SU-DHL-6 (cell line): ENCODE measurements around the gene CCDC32.

Experiments used
- H2AFZ ChIP-seq: fragments of 200-600 bp; sonication (generic); 2 replicates; pipeline ENCODE4 v1.6.1; 2014; ENCODE audit warnings: low read depth, mild to moderate bottlenecking, moderate library complexity, mixed read lengths, antibody characterized with exemption, low read length; ENCODE audit not compliant: severe bottlenecking
- H3F3A ChIP-seq: fragments of 200-600 bp; shearing (Covaris generic); 2 replicates; pipeline ENCODE4 v1.6.0; 2016; ENCODE audit warnings: antibody characterized with exemption, mild to moderate bottlenecking; ENCODE audit not compliant: insufficient read depth
- H3K27ac ChIP-seq: fragments of 200-600 bp; sonication (generic); 2 replicates; pipeline ENCODE4 v1.5.1; 2016; ENCODE audit warnings: low read depth, mild to moderate bottlenecking, low read length, moderate library complexity, mixed read lengths
- H3K27me3 ChIP-seq: fragments of 200-600 bp; sonication (generic), shearing (Covaris generic); 2 replicates; pipeline ENCODE4 v1.6.0; 2014; ENCODE audit warnings: mild to moderate bottlenecking, low read length
- H3K36me3 ChIP-seq: fragments of 200-600 bp; sonication (generic); 2 replicates; pipeline ENCODE4 v1.6.1; 2014; ENCODE audit warnings: mild to moderate bottlenecking, low read length, mixed read lengths
- H3K4me2 ChIP-seq: fragments of 300-600, 200-600 bp; shearing (Covaris generic), sonication (generic); 2 replicates; pipeline ENCODE4 v1.6.0; 2014; ENCODE audit warnings: low read length, low read depth, mild to moderate bottlenecking; ENCODE audit not compliant: poor library complexity, severe bottlenecking
- H3K4me3 ChIP-seq: fragments of 200-600 bp; sonication (generic); 2 replicates; pipeline ENCODE4 v1.5.1; 2014; ENCODE audit warnings: antibody characterized with exemption, low read length, mild to moderate bottlenecking, mixed read lengths; ENCODE audit not compliant: insufficient read depth, poor library complexity, severe bottlenecking
- H3K79me2 ChIP-seq: fragments of 200-600 bp; sonication (generic); 2 replicates; pipeline ENCODE4 v1.6.1; 2014; ENCODE audit warnings: mild to moderate bottlenecking, low read length, moderate library complexity; ENCODE audit not compliant: insufficient read depth
- H3K9ac ChIP-seq: fragments of 200-600 bp; sonication (generic); 2 replicates; pipeline ENCODE4 v1.7.0; 2014; ENCODE audit warnings: mild to moderate bottlenecking, low read length
- H3K9me2 ChIP-seq: fragments of 200-600 bp; sonication (generic); replicated peaks from 2 replicates; pipeline ENCODE4 v1.6.1; 2014; ENCODE audit warnings: low read length; ENCODE audit not compliant: insufficient read depth
- H3K9me3 ChIP-seq: fragments of 200-600 bp; sonication (generic); 2 replicates; pipeline ENCODE4 v1.6.1; 2014; ENCODE audit warnings: low read length, mixed read lengths; ENCODE audit not compliant: insufficient read depth
- H4K20me1 ChIP-seq: fragments of 200-600 bp; sonication (generic); 2 replicates; pipeline ENCODE4 v1.6.1; 2014; ENCODE audit warnings: low read depth, mild to moderate bottlenecking, antibody characterized with exemption, low read length, moderate library complexity, mixed read lengths
- EZH2phosphoT487 ChIP-seq: fragments of 200-600 bp; sonication (generic), shearing (Covaris generic); conservative IDR thresholded peaks from 2 replicates; pipeline ENCODE4 v1.6.1; 2018; ENCODE audit warnings: mild to moderate bottlenecking, antibody characterized with exemption, low read length, moderate library complexity, mixed read lengths
- TF ChIP-seq, protein P1 (sequence below): fragments of 200-600 bp; sonication (generic); IDR thresholded peaks from one replicate; pipeline ENCODE4 v1.5.1; 2017; ENCODE audit warnings: antibody characterized with exemption, mild to moderate bottlenecking, low read length, moderate library complexity; ENCODE audit not compliant: insufficient read depth, poor library complexity, severe bottlenecking

Gene CCDC32, protein sequence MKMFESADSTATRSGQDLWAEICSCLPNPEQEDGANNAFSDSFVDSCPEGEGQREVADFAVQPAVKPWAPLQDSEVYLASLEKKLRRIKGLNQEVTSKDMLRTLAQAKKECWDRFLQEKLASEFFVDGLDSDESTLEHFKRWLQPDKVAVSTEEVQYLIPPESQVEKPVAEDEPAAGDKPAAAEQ

DNA sequence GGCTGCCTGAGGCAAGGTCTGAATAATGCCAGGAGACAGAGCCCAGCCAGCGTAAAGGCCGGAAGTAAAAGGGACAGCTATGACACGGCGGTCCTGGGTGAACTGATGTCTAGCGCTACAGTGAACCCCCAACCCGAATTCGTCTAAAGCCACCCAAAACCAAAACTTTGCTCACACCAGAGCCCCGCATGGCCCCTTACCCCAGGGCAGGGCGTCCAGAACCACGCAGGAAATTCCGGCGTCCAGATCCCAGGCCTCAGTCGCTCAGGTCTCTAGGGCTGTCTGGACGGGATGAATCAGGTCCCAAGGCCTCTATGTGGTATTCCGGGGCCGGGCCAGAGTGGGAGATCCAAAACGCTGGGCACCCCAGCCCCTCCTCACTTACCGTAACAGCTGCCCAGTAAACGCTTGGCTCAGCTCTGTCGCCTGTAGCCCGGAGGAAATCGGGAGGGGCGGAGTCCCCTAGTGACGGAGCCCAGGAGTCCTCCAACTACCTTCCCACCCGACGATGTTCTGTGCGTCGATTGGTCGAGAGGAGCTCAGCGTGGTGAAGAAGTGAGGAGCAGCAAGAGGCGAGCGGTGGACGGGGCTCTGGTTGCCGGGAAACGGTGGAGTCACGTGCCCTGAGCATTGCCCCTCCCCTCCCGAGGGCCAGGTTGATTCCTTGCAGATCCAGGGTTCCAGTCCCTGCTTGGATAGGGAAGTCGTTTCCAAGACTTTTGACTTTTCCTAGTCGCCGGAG is at the start of gene CCDC32:
Gene CCDC32, minus strand, starts transcription at position 452 of the 742 bp plus-strand sequence. CDS start 2,027 bp downstream, outside the sequence.
- peaks cover 5% of the 10 kb centered on the region; the same call in 1 of the 2 replicates for H3F3A ChIP-seq
- peak within 1 kb of the TSS; percentile 75 for H3K9ac ChIP-seq
- no peaks in the 10 kb centered on the region for H3K9me3 ChIP-seq
- H3K4me3 ChIP-seq = peak within 1 kb of the TSS; percentile 89
- H2AFZ ChIP-seq = peak within 1 kb of the TSS; percentile 91
- peaks cover 23% of the 10 kb centered on the region for H3K79me2 ChIP-seq
- peak within 1 kb of the TSS; percentile 33 for H3K27ac ChIP-seq
- H4K20me1 ChIP-seq = no peaks in the 10 kb centered on the region
- H3K27me3 ChIP-seq = no peaks in the 10 kb centered on the region
- TF ChIP-seq EZH2phosphoT487 = no peak
- TF ChIP-seq, protein P1, sequence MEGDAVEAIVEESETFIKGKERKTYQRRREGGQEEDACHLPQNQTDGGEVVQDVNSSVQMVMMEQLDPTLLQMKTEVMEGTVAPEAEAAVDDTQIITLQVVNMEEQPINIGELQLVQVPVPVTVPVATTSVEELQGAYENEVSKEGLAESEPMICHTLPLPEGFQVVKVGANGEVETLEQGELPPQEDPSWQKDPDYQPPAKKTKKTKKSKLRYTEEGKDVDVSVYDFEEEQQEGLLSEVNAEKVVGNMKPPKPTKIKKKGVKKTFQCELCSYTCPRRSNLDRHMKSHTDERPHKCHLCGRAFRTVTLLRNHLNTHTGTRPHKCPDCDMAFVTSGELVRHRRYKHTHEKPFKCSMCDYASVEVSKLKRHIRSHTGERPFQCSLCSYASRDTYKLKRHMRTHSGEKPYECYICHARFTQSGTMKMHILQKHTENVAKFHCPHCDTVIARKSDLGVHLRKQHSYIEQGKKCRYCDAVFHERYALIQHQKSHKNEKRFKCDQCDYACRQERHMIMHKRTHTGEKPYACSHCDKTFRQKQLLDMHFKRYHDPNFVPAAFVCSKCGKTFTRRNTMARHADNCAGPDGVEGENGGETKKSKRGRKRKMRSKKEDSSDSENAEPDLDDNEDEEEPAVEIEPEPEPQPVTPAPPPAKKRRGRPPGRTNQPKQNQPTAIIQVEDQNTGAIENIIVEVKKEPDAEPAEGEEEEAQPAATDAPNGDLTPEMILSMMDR = no peak
- no peaks in the 10 kb centered on the region for H3K36me3 ChIP-seq
- peak within 1 kb of the TSS; percentile 81 for H3K4me2 ChIP-seq
- H3K9me2 ChIP-seq = no peaks in the 10 kb centered on the region

DNA sequence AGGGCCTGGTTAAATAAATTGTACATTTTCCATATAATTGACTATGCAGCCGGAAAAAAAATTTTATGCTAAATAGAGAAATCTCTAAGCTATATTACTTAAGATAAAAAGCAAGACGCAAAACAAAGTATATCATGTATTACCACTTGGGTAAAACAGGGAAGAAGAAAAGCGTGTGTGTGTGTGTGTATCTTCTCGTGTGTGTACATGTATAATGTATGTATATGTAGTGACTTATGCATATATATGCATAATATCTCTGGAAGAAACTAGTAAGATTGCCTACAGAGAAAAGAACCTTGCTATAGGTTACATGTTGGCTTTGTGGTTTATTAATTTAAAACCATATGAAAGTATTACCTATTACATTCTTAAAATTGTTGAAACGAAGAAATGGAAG is 48.2 kb upstream of the CCDC32 start:
- Histone ChIP-seq H3F3A (no peaks in the 10 kb centered on the region; the same call in 1 of the 2 replicates), H3K9me2 (no peaks in the 10 kb centered on the region), H3K79me2 (no peaks in the 10 kb centered on the region), H3K27ac (no peak overlapping the region), H3K36me3 (peaks cover 30% of the 10 kb centered on the region; the same call in 1 of the 2 replicates), H3K27me3 (no peaks in the 10 kb centered on the region), H4K20me1 (no peaks in the 10 kb centered on the region), H3K9me3 (no peaks in the 10 kb centered on the region), H3K4me2 (no peak overlapping the region), H3K4me3 (no peak overlapping the region), H3K9ac (no peak overlapping the region), H2AFZ (no peak overlapping the region)
- TF ChIP-seq EZH2phosphoT487 = no peak
- TF ChIP-seq, protein P1 = no peak

DNA sequence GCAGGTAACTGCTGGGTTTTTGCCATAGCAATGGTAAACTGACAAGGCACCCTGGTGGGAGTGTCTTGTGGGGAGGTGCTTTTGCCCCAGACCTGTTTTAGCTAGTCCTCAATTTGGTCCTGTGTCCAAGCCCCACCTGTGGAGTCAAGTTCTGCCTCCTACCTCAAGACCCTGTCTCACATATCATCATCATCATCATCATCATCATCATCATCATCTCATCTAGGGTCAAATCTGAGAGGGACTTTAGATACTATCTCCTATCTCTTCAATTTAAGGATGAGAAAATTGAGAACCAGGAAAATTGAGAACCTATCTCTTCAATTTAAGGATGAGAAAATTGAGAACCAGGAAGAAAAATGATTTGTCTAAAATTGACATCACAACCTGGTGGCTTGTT is 39.1 kb upstream of the CCDC32 start:
- Histone ChIP-seq H3K9me2 (no peaks in the 10 kb centered on the region), H3K36me3 (peaks cover 39% of the 10 kb centered on the region), H3K4me3 (no peak overlapping the region), H3K27me3 (no peaks in the 10 kb centered on the region), H3K27ac (no peak overlapping the region), H3K9ac (no peak overlapping the region), H3K4me2 (no peak overlapping the region), H2AFZ (no peak overlapping the region), H4K20me1 (no peaks in the 10 kb centered on the region), H3F3A (no peaks in the 10 kb centered on the region; the same call in 1 of the 2 replicates), H3K79me2 (peaks cover 68% of the 10 kb centered on the region), H3K9me3 (no peaks in the 10 kb centered on the region; the same call in 1 of the 2 replicates)
- no peak for TF ChIP-seq EZH2phosphoT487
- TF ChIP-seq, protein P1 = no peak
